HG02571 (cell line): ENCODE data around the gene MRPS34.

Experiments
- ATAC-seq: cut with Tn5 transposase; IDR thresholded peaks from one replicate; pipeline ENCODE4 v1.9.1; 2021; ENCODE audit warnings: mild to moderate bottlenecking, moderate library complexity; ENCODE audit not compliant: unreplicated experiment

The MRPS34 gene

DNA sequence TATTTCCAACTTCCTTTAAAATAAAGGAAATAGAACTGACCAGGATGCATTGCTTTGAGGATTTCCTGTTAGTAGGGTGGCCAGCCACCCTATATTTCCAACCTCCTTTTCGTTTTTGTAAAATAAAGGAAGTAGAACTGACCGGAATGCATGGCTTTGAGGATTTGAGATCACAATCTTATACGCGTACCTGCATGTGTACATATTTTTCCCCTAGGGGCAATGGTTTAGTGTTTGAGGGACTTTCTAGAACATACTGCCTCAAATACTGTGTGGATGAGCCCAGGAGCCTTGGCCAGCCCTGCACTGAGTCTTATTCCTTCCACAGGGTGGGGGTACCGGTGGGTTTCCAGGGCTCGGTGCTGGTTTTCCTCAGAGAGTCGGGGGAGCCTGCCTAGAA is 41.3 kb downstream of the MRPS34 start:
- ATAC-seq = no peak

DNA sequence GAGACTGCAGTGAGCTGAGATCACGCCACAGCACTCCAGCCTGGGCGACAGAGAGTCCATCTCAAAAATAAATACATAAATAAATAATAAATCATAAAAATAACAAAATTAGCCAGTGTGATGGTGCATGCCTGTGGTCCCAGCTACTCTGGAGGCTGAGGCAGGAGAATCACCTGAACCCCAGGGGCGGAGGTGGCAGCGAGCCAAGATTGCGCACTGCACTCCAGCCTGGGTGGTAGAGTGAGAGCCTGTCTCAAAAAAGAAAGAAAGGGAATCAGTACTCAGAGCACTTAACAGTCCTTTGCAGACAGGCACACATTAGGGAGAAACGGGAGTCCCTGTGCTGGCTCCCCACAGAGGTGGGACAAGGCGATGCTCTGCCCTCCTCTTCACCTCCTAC is 41.9 kb downstream of the MRPS34 start:
- no peak for ATAC-seq

DNA sequence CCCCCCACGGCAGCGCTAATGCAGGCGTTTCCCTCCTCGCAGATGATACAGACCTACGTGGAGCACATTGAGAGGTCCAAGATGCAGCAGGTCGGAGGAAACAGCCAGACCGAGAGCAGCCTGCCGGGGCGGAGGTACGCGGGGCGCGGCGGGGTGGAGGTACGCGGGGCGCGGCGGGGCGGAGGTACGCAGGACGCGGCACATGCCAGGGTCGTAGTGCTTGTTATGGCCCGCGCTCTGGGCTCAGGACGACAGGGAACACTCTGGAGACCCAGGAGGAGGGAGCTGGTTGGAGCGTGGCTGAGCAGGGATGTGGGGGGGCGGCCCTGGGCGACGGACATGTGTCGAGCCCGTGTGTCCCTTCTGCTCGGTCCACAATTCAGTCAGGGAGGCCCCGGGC is 43.5 kb downstream of the MRPS34 start:
- ATAC-seq = no peak

DNA sequence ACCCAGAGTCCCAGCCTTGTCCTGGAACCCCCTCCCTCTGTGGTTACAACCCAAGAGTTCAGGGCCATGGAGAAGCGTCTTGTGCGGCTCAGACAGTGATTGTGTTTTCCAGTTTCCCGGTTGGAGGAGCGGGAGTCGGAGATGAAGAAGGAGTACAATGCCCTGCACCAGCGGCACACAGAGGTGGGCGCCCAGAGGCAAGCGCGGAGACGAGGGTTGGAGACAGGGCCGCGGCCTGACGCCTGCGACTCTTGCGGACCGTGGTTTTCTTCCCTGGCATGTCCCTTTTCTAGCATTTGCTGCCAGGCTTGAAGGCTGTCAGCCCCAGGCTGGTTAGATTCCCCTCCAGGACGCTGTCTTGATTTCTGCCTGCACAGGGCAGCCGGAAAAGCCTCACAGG is 43.9 kb downstream of the MRPS34 start:
- ATAC-seq = no peak

DNA sequence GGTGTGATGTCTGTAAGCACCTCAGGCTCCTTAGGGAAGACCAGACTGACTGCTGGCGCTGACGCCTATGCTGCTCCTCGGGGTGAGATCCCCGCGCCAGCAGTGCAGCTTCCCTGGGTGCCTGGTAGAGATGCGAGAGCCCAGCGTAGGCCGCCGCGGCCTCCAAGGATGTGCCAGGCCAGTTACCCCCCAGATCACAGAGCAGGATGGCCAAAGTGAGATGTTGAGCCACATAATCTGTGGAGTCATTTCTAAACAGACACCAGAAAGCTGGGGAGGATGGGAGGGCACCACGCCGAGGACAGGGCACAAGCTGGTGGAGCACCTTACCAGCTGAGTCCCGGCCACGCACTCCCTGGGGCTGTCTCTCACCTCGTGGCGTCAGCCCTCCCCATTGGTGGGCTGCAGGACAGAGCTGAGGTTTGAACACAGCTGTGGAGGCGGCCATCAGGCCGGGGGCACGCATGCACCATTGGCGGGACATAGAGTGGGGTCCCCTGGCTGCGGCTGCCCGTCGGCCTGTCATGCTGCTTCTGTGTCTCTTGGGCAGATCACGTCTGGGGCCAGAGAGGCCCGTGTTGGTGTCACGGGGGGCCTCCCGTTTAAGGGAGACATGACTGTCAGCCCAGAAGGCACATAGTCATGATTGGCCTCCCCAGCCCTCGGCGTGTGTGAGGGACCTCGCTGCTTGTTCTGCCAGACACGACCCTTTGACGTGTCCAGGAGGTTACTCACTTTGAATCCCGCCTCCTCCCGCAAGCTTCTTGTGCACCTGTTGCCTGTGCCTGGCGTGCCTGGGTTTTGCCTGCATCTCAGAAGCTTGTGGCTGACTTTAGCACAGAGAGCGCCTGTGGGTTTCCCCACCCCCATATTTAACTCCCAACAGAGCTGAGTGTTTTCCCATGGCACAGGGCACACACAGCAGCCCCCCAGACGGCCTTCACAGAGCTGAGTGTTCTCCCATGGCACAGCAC is 45.0 kb downstream of the MRPS34 start:
- ATAC-seq = no peak

DNA sequence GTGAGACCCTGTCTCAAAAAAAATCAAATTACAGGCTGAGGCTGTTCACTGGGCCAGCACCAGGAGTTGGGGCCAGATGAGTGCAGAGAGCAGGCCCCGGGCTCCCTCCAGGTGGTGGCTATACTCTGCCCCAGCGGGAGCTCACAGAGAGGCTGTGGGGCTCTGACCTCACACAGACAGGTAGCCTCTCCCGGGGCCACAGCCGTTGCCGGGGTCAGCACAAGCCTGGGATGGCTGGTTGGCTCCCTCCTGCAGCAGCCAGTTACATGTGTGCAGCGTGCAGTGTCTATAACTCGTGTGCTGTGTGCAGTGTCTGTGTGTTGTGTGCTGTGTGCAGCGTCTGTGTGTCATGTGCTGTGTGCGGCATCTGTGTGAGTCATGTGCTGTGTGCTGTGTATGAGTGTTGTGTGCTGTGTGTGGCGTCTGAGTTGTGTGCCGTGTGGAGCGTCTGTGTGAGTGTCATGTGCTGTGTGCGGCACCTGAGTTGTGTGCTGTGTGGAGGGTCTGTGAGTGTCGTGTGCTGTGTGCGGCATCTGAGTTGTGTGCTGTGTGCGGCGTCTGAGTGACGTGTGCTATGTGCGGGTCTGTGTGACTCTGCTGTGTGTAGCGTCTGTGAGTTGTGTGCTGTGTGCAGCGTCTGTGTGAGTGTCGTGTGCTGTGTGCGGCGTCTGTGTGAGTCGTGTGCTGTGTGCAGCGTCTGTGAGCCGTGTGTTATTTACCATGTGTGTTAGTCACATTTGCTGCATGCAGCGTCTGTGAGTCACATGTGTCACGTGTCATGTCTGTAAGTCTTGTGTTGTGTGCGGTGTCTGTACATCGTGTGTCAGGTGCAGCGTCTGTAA is 46.1 kb downstream of the MRPS34 start:
- ATAC-seq = no peak

DNA sequence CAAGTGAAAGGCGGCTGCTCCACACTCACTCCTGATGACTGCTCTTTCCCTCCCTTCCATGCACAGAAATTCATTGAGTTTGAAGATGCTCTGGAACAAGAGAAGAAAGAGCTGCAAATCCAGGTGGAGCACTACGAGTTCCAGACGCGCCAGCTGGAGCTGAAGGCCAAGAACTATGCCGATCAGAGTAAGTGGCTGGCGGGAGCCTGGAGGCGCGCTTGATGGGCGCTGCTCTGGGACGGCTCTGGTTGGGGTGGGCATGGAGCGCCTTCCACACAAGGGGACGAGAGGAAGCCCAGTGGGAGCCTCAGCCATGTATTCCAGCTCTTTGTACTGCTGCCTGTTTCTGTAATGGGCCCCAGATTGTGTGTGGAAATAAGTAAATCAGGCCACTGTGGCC is 48.4 kb downstream of the MRPS34 start:
- no peak for ATAC-seq

DNA sequence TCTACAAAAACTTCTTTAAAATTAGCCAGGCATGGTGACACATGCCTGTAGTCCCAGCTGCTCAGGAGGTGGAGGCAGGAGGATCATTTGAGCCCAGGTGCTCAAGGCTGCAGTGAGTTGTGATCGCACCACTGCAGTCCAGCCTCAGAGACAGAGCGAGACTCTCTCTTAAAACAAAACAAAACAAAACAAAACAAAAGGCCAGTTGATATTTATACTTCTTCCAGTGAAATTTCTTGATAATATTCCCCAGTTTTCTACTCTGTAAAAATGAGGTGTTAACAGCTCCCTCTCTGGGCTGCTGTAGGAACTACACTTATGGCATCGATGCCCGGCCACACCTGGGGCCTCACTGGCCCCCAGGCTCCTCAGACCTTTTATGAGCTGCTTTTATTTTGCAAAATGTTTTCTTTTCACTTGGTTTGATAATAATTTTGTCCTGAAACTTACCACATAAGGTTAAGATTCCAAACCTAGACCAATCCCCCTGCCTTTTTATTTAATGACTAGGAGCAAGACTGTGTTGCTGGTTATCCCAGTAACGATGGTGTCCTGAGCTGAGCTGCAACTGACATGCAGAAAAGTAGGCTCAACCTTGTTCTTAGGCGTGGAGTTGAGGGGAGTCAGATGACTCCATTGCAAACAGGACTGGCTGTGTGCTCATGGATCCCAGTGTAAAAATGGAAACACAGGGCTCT is 49.3 kb downstream of the MRPS34 start:
- ATAC-seq = no peak
